IMR-90 (cell line): Measurements from ENCODE around the gene ZNF507. TPM values are rescaled to one million over a fixed set of nuclear protein-coding genes. Genes with fewer than 3 reads are reported as not detected.

Source experiments
- ATAC-seq: fragments of 200-7000 bp; cut with Tn5 transposase; 2 replicates; pipeline ENCODE4 v1.9.1; 2020; ENCODE audit warnings: low read depth, mild to moderate bottlenecking, moderate library complexity
- BruUV-seq: library from RNA; stranded (reverse); fragments of 400-500 nt; replicated peaks from 2 replicates; lab custom pipeline; 2021; lab: Mats Ljungman, UMichigan
- CTCF ChIA-PET: fragments of 300-600 bp; formaldehyde crosslinking; extraction: SDS; loops from one replicate; lab custom pipeline; 2021; ENCODE audit warnings: antibody characterized with exemption; lab: Yijun Ruan, JAX
- POLR2A ChIA-PET: fragments of 300-600 bp; sonication (Branson Sonifier 250); formaldehyde crosslinking; loops from one replicate; lab custom pipeline; 2022; ENCODE audit warnings: antibody characterized with exemption; ENCODE audit not compliant: unreplicated experiment; lab: Charles Lee
- DNase-seq: peaks from one replicate; pipeline ENCODE4 v3.0.0; 2013
- H2AFZ ChIP-seq: replicated peaks from 2 replicates; pipeline ENCODE3; 2013; ENCODE audit warnings: low read length, mild to moderate bottlenecking; ENCODE audit not compliant: poor library complexity
- H2AK5ac ChIP-seq: 2 replicates; pipeline ENCODE4 v1.6.1; 2013; ENCODE audit warnings: low read depth, low read length, inconsistent platforms
- H2AK9ac ChIP-seq: replicated peaks from 2 replicates; pipeline ENCODE3; 2013; ENCODE audit warnings: mild to moderate bottlenecking, low read depth, low read length, moderate library complexity; ENCODE audit not compliant: poor library complexity
- H2BK120ac ChIP-seq: 2 replicates; pipeline ENCODE4 v1.6.1; 2013; ENCODE audit warnings: low read depth, low read length, inconsistent platforms
- H2BK15ac ChIP-seq: 3 replicates; pipeline ENCODE4 v1.6.1; 2013; ENCODE audit warnings: low read depth, low read length, inconsistent platforms
- H2BK20ac ChIP-seq: 2 replicates; pipeline ENCODE4 v1.6.1; 2013; ENCODE audit warnings: low read depth, mild to moderate bottlenecking, inconsistent platforms, low read length, moderate library complexity
- H2BK5ac ChIP-seq: 2 replicates; pipeline ENCODE4 v1.6.1; 2013; ENCODE audit warnings: mild to moderate bottlenecking, low read depth, low read length, inconsistent platforms; ENCODE audit not compliant: poor library complexity, severe bottlenecking
- H3K14ac ChIP-seq: replicated peaks from 2 replicates; pipeline ENCODE4 v1.6.1; 2013; ENCODE audit warnings: low read depth, low read length, inconsistent platforms
- H3K18ac ChIP-seq: 2 replicates; pipeline ENCODE4 v1.6.1; 2013; ENCODE audit warnings: low read depth, low read length, control low read depth
- H3K23ac ChIP-seq: 2 replicates; pipeline ENCODE4 v1.6.1; 2013; ENCODE audit warnings: low read depth, low read length, inconsistent platforms
- H3K27ac ChIP-seq: 2 replicates; pipeline ENCODE4 v1.5.1; 2013; ENCODE audit warnings: mild to moderate bottlenecking, control low read depth, low read length; ENCODE audit not compliant: insufficient read depth
- H3K27me3 ChIP-seq: 2 replicates; pipeline ENCODE4 v1.6.1; 2013; ENCODE audit warnings: low read length; ENCODE audit not compliant: control insufficient read depth, insufficient read depth
- H3K36me3 ChIP-seq: 2 replicates; pipeline ENCODE4 v1.6.1; 2013; ENCODE audit warnings: low read length, mixed read lengths; ENCODE audit not compliant: control insufficient read depth, insufficient read depth
- H3K4ac ChIP-seq: 2 replicates; pipeline ENCODE4 v1.6.1; 2013; ENCODE audit warnings: low read depth, low read length, inconsistent platforms
- H3K4me1 ChIP-seq: 2 replicates; pipeline ENCODE4 v1.6.1; 2013; ENCODE audit warnings: low read length, mixed read lengths; ENCODE audit not compliant: control insufficient read depth, insufficient read depth
- H3K4me2 ChIP-seq: 2 replicates; pipeline ENCODE4 v1.6.1; 2013; ENCODE audit warnings: low read depth, mild to moderate bottlenecking, control low read depth, low read length, moderate library complexity
- H3K4me3 ChIP-seq: 2 replicates; pipeline ENCODE4 v1.5.1; 2013; ENCODE audit warnings: low read depth, mild to moderate bottlenecking, control low read depth, low read length, moderate library complexity; ENCODE audit not compliant: insufficient read depth
- H3K56ac ChIP-seq: 2 replicates; pipeline ENCODE4 v1.6.1; 2013; ENCODE audit warnings: low read length, inconsistent platforms; ENCODE audit not compliant: insufficient read depth; ENCODE audit errors: extremely low read depth
- H3K79me1 ChIP-seq, 2 experiments: 2 replicates each; pipeline ENCODE4 v1.6.1; 2013; ENCODE audit warnings: low read length in 2 of 2, inconsistent platforms in 1 of 2, low read depth in 1 of 2
- H3K9ac ChIP-seq: 2 replicates; pipeline ENCODE4 v1.6.1; 2013; ENCODE audit warnings: low read depth, low read length, control low read depth
- H3K9me1 ChIP-seq: 2 replicates; pipeline ENCODE4 v1.6.1; 2013; ENCODE audit warnings: low read length, inconsistent platforms; ENCODE audit not compliant: insufficient read depth
- H3K9me3 ChIP-seq: 2 replicates; pipeline ENCODE4 v1.6.1; 2013; ENCODE audit warnings: low read length; ENCODE audit not compliant: control insufficient read depth, insufficient read depth
- H4K20me1 ChIP-seq: 2 replicates; pipeline ENCODE4 v1.6.1; 2013; ENCODE audit warnings: low read length, inconsistent platforms; ENCODE audit not compliant: insufficient read depth
- H4K5ac ChIP-seq: 2 replicates; pipeline ENCODE4 v1.6.1; 2013; ENCODE audit warnings: mild to moderate bottlenecking, low read depth, low read length, control low read depth
- H4K8ac ChIP-seq, 2 experiments: 2 replicates each; pipeline ENCODE4 v1.6.1; 2013; ENCODE audit warnings: low read depth in 2 of 2, low read length in 2 of 2, control low read depth in 1 of 2, inconsistent platforms in 1 of 2
- H4K91ac ChIP-seq: 2 replicates; pipeline ENCODE4 v1.6.1; 2013; ENCODE audit warnings: low read depth, low read length, inconsistent platforms; ENCODE audit not compliant: insufficient read depth
- BHLHE40 ChIP-seq: fragments of 150-350 bp; IDR thresholded peaks from 2 replicates; pipeline ENCODE4 v1.6.1; 2016; ENCODE audit warnings: mild to moderate bottlenecking, low read depth, low read length
- CEBPB ChIP-seq: IDR thresholded peaks from 2 replicates; pipeline ENCODE4 v1.6.1; 2012; ENCODE audit warnings: low read depth, low read length, improper control_type of control experiment
- FOS ChIP-seq: fragments of 150-350 bp; IDR thresholded peaks from 2 replicates; pipeline ENCODE4 v1.6.1; 2016; ENCODE audit warnings: low read depth, low read length
- MAZ ChIP-seq: IDR thresholded peaks from 2 replicates; pipeline ENCODE4 v1.6.1; 2012; ENCODE audit warnings: low read depth, mild to moderate bottlenecking, low read length, improper control_type of control experiment, moderate library complexity, borderline replicate concordance
- MXI1 ChIP-seq: IDR thresholded peaks from 2 replicates; pipeline ENCODE4 v1.6.1; 2012; ENCODE audit warnings: low read depth, mild to moderate bottlenecking, low read length, moderate library complexity, borderline replicate concordance
- NFE2L2 ChIP-seq: fragments of 150-350 bp; IDR thresholded peaks from 2 replicates; pipeline ENCODE4 v1.6.1; 2016; ENCODE audit warnings: low read depth, mild to moderate bottlenecking, low read length
- RFX5 ChIP-seq: IDR thresholded peaks from 2 replicates; pipeline ENCODE4 v1.8.0; 2012; ENCODE audit warnings: low read depth, mild to moderate bottlenecking, low read length, moderate library complexity
- WGBS, 2 experiments: methylation state at CpG; one replicate each; pipeline versions ENCODE4 v1.1.5 to v1.1.7; 2013; ENCODE audit warnings: missing lambda C conversion rate in 2 of 2; ENCODE audit not compliant: insufficient read length in 1 of 2; ENCODE audit errors: extremely low coverage in 2 of 2; 5-methylcytosine and 5-hydroxymethylcytosine counted together
- dilution Hi-C: fragments of 300-500 bp; cut with HindIII; formaldehyde crosslinking; loops from one replicate; pipeline ENCODE4 v1.14.3; 2018; ENCODE audit warnings: low sequenced_read_pairs; ENCODE audit not compliant: unreplicated experiment
- in situ Hi-C: fragments of 300-500 bp; cut with MboI; formaldehyde crosslinking; loops from 3 replicates; pipeline ENCODE4 v1.14.3; 2019; ENCODE audit warnings: low sequenced_read_pairs, inconsistent platforms, mixed read lengths
- intact Hi-C: fragments of 100-400 bp; cut with micrococcal nuclease; formaldehyde crosslinking; loops from 2 replicates; pipeline ENCODE4 v1.10.0; 2022
- polyA plus RNA-seq, 3 experiments: library from polyadenylated mRNA; depleted of rRNA; stranded (reverse); fragments of >200 nt; gene quantifications; 2 replicates each; pipeline ENCODE4 v1.2.3, GENCODE V29; 2012; ENCODE audit warnings: low replicate concordance in 1 of 3
- total RNA-seq: library from RNA; depleted of rRNA; stranded (reverse); fragments of >200 nt; gene quantifications from 2 replicates; pipeline ENCODE4 v1.2.3, GENCODE V29; 2012
- TF ChIP-seq, protein P1 (sequence below): fragments of 150-350 bp; IDR thresholded peaks from 2 replicates; pipeline ENCODE4 v1.6.1; 2017; ENCODE audit warnings: mild to moderate bottlenecking, antibody characterized with exemption, low read length, low read depth

Gene ZNF507
- total and polyA plus RNA-seq, 2 of the 4 experiments (the other 2 are of a cell fraction), result 9.6 to 19.9 TPM

DNA sequence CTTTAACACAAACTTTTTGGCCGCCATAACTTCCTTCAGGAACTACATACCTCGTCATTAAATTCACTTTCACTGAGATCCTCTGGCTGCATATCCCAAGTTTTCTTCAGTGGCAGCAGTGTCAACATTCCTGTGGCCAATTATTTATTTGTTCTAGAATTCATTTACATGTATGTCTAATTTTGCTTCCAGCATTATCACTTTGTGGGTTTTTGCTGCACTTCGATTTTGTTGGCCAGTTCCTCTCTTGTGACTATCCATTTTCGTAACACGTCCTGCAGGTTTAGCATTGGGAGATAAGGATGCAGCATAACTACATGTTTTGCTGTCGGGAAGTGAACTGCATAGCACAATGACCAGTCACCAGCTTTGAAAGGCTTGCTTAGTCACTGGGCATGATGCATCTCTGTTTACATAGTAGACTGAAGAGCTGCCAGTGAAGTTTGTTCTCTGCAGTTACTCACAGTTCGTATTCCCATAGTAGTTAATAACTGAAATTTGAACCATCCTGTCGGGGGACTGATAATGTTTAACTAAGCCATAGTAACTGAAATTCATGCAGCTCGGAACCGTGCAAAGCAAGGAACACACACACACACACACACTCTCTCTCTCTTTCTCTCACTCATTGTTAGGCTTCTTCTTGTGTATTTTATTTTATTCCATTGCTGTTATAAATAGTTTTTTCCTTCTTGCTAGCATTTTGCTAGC, 28.3 kb downstream of the ZNF507 start:
- peak overlapping the region in 1 of 2 experiments; percentile 78; a peak in 2 of 4 replicates for H4K8ac ChIP-seq
- no peak overlapping the region for H2AK9ac ChIP-seq
- peak overlapping the region; percentile 33 for H3K56ac ChIP-seq
- peak overlapping the region; percentile 63; the same call in 1 of the 2 replicates for H2BK20ac ChIP-seq
- H3K14ac ChIP-seq, result no peak overlapping the region
- peak overlapping the region; percentile 66; the same call in 1 of the 2 replicates for H3K4ac ChIP-seq
- H2BK5ac ChIP-seq, result peak overlapping the region; percentile 90
- H4K91ac ChIP-seq, result 0 out of 2 replicates have a peak overlapping the region, but pooled peaks have one; percentile 28
- no TSS peak for BruUV-seq
- H2AFZ ChIP-seq, result no peak overlapping the region
- dilution Hi-C loops, result no loop called here
- TF ChIP-seq CEBPB (peak; percentile 72; the same call in 1 of the 2 replicates), NFE2L2 (peak; percentile 90), MXI1 (0 out of 2 replicates have a peak, but pooled peaks have one; percentile 51), BHLHE40 (peak; percentile 38), FOS (peak; percentile 100), RFX5 (no peak), MAZ (no peak; the same call in 1 of the 2 replicates)
- TF ChIP-seq, protein P1, sequence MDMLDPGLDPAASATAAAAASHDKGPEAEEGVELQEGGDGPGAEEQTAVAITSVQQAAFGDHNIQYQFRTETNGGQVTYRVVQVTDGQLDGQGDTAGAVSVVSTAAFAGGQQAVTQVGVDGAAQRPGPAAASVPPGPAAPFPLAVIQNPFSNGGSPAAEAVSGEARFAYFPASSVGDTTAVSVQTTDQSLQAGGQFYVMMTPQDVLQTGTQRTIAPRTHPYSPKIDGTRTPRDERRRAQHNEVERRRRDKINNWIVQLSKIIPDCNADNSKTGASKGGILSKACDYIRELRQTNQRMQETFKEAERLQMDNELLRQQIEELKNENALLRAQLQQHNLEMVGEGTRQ, result peak; percentile 25; the same call in 1 of the 2 replicates
- peak overlapping the region; percentile 55; the same call in 1 of the 2 replicates for H3K23ac ChIP-seq
- ChIA-PET POLR2A (no interaction called here), CTCF (interaction anchor here (1.1 to 1.5 kb wide), 2 partner anchors 16 to 37 kb away, joined by 4 to 5 read pairs; no protein-coding TSS in a partner anchor)
- no peak overlapping the region for H2BK15ac ChIP-seq
- H4K5ac ChIP-seq, result peak overlapping the region; percentile 23; the same call in 1 of the 2 replicates
- H3K18ac ChIP-seq, result peak overlapping the region; percentile 72; the same call in 1 of the 2 replicates
- no peak overlapping the region for H3K9ac ChIP-seq
- in situ Hi-C loops, result loop anchor here (25.0 kb wide), 1 partner anchor 1036 kb away; the partner anchor contains the start of gene TSHZ3
- H3K27me3 ChIP-seq, result no peaks in the 10 kb centered on the region
- peak overlapping the region; percentile 95 for H3K27ac ChIP-seq
- H4K20me1 ChIP-seq, result peaks cover 7% of the 10 kb centered on the region; the same call in 1 of the 2 replicates
- H3K4me3 ChIP-seq, result peak overlapping the region; percentile 8; the same call in 1 of the 2 replicates
- H3K36me3 ChIP-seq, result peaks cover 17% of the 10 kb centered on the region
- no peak overlapping the region for H2AK5ac ChIP-seq
- H3K4me1 ChIP-seq, result peaks cover 14% of the 10 kb centered on the region
- intact Hi-C loops, result loop anchor here (1.0 to 2.0 kb wide), 2 partner anchors 23 to 32 kb away; partner anchors contain the start of gene DPY19L3
- DNase-seq (peak; percentile 100), ATAC-seq (peak; percentile 94)
- H3K4me2 ChIP-seq, result peak overlapping the region; percentile 67; the same call in 1 of the 2 replicates
- H3K79me1 ChIP-seq, result peaks cover 17 to 50% of the 10 kb centered on the region in 2 experiments
- peaks cover 14% of the 10 kb centered on the region for H3K9me1 ChIP-seq
- WGBS, 2 experiments, result 0% methylated on average over 1 of the region's 10 CpGs; no CpG with 5 or more reads in 1 of the 2 experiments
- peak overlapping the region; percentile 81; the same call in 1 of the 2 replicates for H2BK120ac ChIP-seq
- H3K9me3 ChIP-seq, result peaks cover 3% of the 10 kb centered on the region; the same call in 1 of the 2 replicates
